SK-N-SH (cell line): ENCODE data around the gene CHST2. TPM values are rescaled to one million over a fixed set of nuclear protein-coding genes. Genes with fewer than 3 reads are reported as not detected.

Experiments used
- CTCF ChIA-PET: fragments of 300-600, 350-600 bp; formaldehyde crosslinking; extraction: SDS; loops from one replicate; lab custom pipeline; 2021; lab: Yijun Ruan, JAX
- POLR2A ChIA-PET: fragments of 350-600 bp; sonication (Branson Sonifier 250); formaldehyde crosslinking; extraction: SDS; loops from one replicate; lab custom pipeline; 2020; ENCODE audit warnings: antibody characterized with exemption, inconsistent platforms; lab: Yijun Ruan, JAX
- DNase-seq: peaks from one replicate; pipeline ENCODE4 v3.0.0; 2012
- H2AFZ ChIP-seq: fragments of 200-600 bp; sonication (generic); 2 replicates; pipeline ENCODE4 v1.8.1; 2016; ENCODE audit warnings: antibody characterized with exemption, mild to moderate bottlenecking, low read depth
- H3F3A ChIP-seq: fragments of 200-600 bp; sonication (generic); replicated peaks from 2 replicates; pipeline ENCODE3; 2016; ENCODE audit warnings: antibody characterized with exemption, mild to moderate bottlenecking; ENCODE audit not compliant: insufficient read depth
- H3K27ac ChIP-seq, 2 experiments: fragments of 200-500 bp in 1 of 2; fragments of 200-600 bp in 1 of 2; sonication (Bioruptor generic) in 1 of 2; sonication (generic), shearing (Covaris generic) in 1 of 2; 2 replicates each; pipeline versions ENCODE4 v1.5.1 to v1.6.1; 2014 to 2016; ENCODE audit warnings: low read depth in 2 of 2, inconsistent platforms in 1 of 2, low read length in 1 of 2, mild to moderate bottlenecking in 1 of 2, mixed read lengths in 1 of 2
- H3K27me3 ChIP-seq: fragments of 200-600 bp; sonication (generic), shearing (Covaris generic); 2 replicates; pipeline ENCODE4 v1.6.1; 2016; ENCODE audit warnings: mixed run types; ENCODE audit not compliant: insufficient read depth
- H3K36me3 ChIP-seq, 2 experiments: fragments of 200-500 bp in 1 of 2; fragments of 200-600 bp in 1 of 2; sonication (Bioruptor generic) in 1 of 2; sonication (generic) in 1 of 2; replicated peaks in 1 of 2; 2 replicates each; pipeline versions ENCODE3 to v1.5.1; 2014 to 2016; ENCODE audit warnings: low read length in 1 of 2, mild to moderate bottlenecking in 1 of 2; ENCODE audit not compliant: insufficient read depth in 2 of 2, control insufficient read depth in 1 of 2
- H3K4me1 ChIP-seq, 2 experiments: fragments of 200-500 bp in 1 of 2; fragments of 200-600 bp in 1 of 2; sonication (Bioruptor generic) in 1 of 2; sonication (generic), shearing (Covaris generic) in 1 of 2; 2 replicates each; pipeline versions ENCODE4 v1.5.1 to v1.6.1; 2014 to 2016; ENCODE audit warnings: low read depth in 1 of 2, low read length in 1 of 2, mixed run types in 1 of 2; ENCODE audit not compliant: insufficient read depth in 2 of 2, control insufficient read depth in 1 of 2
- H3K4me2 ChIP-seq: fragments of 200-600 bp; sonication (generic), shearing (Covaris generic); 2 replicates; pipeline ENCODE4 v1.6.1; 2017; ENCODE audit warnings: mixed run types
- H3K4me3 ChIP-seq, 2 experiments: fragments of 200-500 bp in 1 of 2; fragments of 200-600 bp in 1 of 2; sonication (Bioruptor generic) in 1 of 2; sonication (generic), shearing (Covaris generic) in 1 of 2; 2 replicates each; pipeline versions ENCODE4 v1.5.1 to v1.8.1; 2014 to 2016; ENCODE audit warnings: low read depth in 2 of 2, inconsistent platforms in 1 of 2, low read length in 1 of 2, mild to moderate bottlenecking in 1 of 2, mixed read lengths in 1 of 2, moderate library complexity in 1 of 2
- H3K79me2 ChIP-seq: fragments of 200-600 bp; sonication (generic); 2 replicates; pipeline ENCODE4 v1.8.1; 2017; ENCODE audit warnings: mild to moderate bottlenecking; ENCODE audit not compliant: insufficient read depth
- H3K9ac ChIP-seq: fragments of 200-600 bp; sonication (generic); 2 replicates; pipeline ENCODE4 v1.6.1; 2017; ENCODE audit warnings: mixed run types
- H3K9me2 ChIP-seq: fragments of 200-600 bp; sonication (generic); 2 replicates; pipeline ENCODE4 v1.6.1; 2017; ENCODE audit warnings: mixed run types
- H3K9me3 ChIP-seq: fragments of 200-600 bp; sonication (generic); 2 replicates; pipeline ENCODE4 v1.6.1; 2017; ENCODE audit warnings: mixed run types, mild to moderate bottlenecking, moderate library complexity
- H4K20me1 ChIP-seq: fragments of 200-600 bp; sonication (generic); 2 replicates; pipeline ENCODE4 v1.6.1; 2017; ENCODE audit warnings: mild to moderate bottlenecking, mixed run types; ENCODE audit not compliant: insufficient read depth
- EP300 ChIP-seq, 2 experiments: IDR thresholded peaks; 2 replicates each; pipeline versions ENCODE4 v1.4.0 to v1.6.1; 2012; ENCODE audit warnings: borderline replicate concordance in 1 of 2, low read depth in 1 of 2, low read length in 1 of 2
- FOXM1 ChIP-seq: IDR thresholded peaks from 2 replicates; pipeline ENCODE4 v1.4.0; 2012; ENCODE audit warnings: low read depth, mild to moderate bottlenecking
- MEF2A ChIP-seq: IDR thresholded peaks from 2 replicates; pipeline ENCODE4 v1.4.0; 2012; ENCODE audit warnings: low read depth, borderline replicate concordance
- RFX5 ChIP-seq: IDR thresholded peaks from 2 replicates; pipeline ENCODE4 v1.6.1; 2012; ENCODE audit warnings: mild to moderate bottlenecking, improper control_type of control experiment, low read length
- SIN3A ChIP-seq: IDR thresholded peaks from 2 replicates; pipeline ENCODE4 v1.6.1; 2012; ENCODE audit warnings: low read depth, mild to moderate bottlenecking, low read length, moderate library complexity, borderline replicate concordance
- TCF12 ChIP-seq: IDR thresholded peaks from 2 replicates; pipeline ENCODE4 v1.4.0; 2012
- TEAD4 ChIP-seq: IDR thresholded peaks from 2 replicates; pipeline ENCODE4 v1.4.0; 2012; ENCODE audit warnings: mild to moderate bottlenecking, borderline replicate concordance; ENCODE audit not compliant: insufficient read depth
- WGBS: methylation state at CpG from one replicate; pipeline ENCODE4 v1.1.6; 2017; ENCODE audit warnings: low lambda C conversion rate; 5-methylcytosine and 5-hydroxymethylcytosine counted together
- polyA plus RNA-seq, 3 experiments: library from polyadenylated mRNA; depleted of rRNA; stranded (reverse); fragments of >200 nt; gene quantifications; 2 replicates each; pipeline ENCODE4 v1.2.3, GENCODE V29; 2012
- TF ChIP-seq, protein P1 (sequence below): IDR thresholded peaks from 2 replicates; pipeline ENCODE4 v1.6.1; 2012; ENCODE audit warnings: mild to moderate bottlenecking, low read depth, low read length, moderate library complexity
- TF ChIP-seq, protein P2 (sequence below): fragments of 150-350 bp; IDR thresholded peaks from 2 replicates; pipeline ENCODE4 v1.6.1; 2016; ENCODE audit warnings: mild to moderate bottlenecking, low read depth, low read length
- TF ChIP-seq, protein P3 (sequence below): IDR thresholded peaks from 2 replicates; pipeline ENCODE4 v1.4.0; 2012; ENCODE audit warnings: low read depth, borderline replicate concordance

Gene CHST2
- polyA plus RNA-seq, 1 of the 3 experiments (the other 2 are of a cell fraction) = 1.6 TPM

DNA sequence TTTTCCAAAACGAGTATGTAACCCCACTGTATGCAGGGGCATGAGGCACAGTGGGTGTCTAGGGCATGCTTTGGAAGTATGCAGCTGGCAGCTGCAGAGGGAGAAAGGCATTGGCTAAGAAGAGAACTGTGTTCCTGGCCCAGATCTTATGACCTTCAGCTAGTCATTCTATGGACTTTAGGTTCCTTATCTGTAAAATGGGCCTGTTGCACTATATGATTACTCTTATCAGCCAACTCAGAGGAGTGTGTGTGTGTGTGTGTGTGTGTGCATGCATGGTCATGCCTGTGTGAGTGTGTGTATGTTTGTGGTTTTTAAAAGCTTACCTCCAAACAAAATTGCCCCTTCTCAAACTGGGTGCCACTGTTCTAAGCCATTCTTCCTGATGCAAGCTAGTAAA is 27.4 kb upstream of the CHST2 start (continued):
- TF ChIP-seq, protein P1, sequence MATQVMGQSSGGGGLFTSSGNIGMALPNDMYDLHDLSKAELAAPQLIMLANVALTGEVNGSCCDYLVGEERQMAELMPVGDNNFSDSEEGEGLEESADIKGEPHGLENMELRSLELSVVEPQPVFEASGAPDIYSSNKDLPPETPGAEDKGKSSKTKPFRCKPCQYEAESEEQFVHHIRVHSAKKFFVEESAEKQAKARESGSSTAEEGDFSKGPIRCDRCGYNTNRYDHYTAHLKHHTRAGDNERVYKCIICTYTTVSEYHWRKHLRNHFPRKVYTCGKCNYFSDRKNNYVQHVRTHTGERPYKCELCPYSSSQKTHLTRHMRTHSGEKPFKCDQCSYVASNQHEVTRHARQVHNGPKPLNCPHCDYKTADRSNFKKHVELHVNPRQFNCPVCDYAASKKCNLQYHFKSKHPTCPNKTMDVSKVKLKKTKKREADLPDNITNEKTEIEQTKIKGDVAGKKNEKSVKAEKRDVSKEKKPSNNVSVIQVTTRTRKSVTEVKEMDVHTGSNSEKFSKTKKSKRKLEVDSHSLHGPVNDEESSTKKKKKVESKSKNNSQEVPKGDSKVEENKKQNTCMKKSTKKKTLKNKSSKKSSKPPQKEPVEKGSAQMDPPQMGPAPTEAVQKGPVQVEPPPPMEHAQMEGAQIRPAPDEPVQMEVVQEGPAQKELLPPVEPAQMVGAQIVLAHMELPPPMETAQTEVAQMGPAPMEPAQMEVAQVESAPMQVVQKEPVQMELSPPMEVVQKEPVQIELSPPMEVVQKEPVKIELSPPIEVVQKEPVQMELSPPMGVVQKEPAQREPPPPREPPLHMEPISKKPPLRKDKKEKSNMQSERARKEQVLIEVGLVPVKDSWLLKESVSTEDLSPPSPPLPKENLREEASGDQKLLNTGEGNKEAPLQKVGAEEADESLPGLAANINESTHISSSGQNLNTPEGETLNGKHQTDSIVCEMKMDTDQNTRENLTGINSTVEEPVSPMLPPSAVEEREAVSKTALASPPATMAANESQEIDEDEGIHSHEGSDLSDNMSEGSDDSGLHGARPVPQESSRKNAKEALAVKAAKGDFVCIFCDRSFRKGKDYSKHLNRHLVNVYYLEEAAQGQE = no peak
- TF ChIP-seq, all 33 proteins: peak for 0

DNA sequence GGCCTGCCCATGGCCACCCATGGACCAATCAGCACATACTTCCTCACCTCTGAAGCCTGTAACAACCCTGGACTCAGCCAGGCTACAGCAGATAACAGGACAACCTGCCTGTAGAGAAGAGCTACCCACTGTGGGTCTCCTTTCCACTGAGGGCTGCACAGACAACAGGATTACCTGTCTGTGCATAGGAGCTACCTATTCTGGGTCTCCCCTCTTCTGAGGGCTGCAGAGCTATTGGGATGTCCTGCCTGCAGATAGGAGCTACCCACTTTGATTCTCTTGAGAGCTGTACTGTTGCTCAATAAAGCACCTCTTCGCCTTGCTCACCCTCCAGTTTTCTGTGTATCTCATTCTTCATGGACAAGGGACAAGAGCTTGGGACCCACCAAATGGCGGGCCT is 23.8 kb upstream of the CHST2 start:
- no peaks in the 10 kb centered on the region for H3F3A ChIP-seq
- WGBS = 30% methylated on average over 2 of the region's 2 CpGs
- H3K4me2 ChIP-seq = no peak overlapping the region
- H3K27me3 ChIP-seq = no peaks in the 10 kb centered on the region; the same call in 1 of the 2 replicates
- ChIA-PET POLR2A (no interaction called here), CTCF (no interaction called here)
- H3K9me2 ChIP-seq = no peaks in the 10 kb centered on the region
- H3K4me1 ChIP-seq = peaks cover 0 to 5% of the 10 kb centered on the region in 2 experiments; a peak in 1 of 4 replicates
- H3K4me3 ChIP-seq = no peak overlapping the region
- no peaks in the 10 kb centered on the region for H3K36me3 ChIP-seq
- no peaks in the 10 kb centered on the region for H4K20me1 ChIP-seq
- TF ChIP-seq, protein P2, sequence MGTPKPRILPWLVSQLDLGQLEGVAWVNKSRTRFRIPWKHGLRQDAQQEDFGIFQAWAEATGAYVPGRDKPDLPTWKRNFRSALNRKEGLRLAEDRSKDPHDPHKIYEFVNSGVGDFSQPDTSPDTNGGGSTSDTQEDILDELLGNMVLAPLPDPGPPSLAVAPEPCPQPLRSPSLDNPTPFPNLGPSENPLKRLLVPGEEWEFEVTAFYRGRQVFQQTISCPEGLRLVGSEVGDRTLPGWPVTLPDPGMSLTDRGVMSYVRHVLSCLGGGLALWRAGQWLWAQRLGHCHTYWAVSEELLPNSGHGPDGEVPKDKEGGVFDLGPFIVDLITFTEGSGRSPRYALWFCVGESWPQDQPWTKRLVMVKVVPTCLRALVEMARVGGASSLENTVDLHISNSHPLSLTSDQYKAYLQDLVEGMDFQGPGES = no peak
- TF ChIP-seq MEF2A = no peak
- TF ChIP-seq, all 33 proteins: peak for 0
- DNase-seq = no peak
- Histone ChIP-seq H3K9me3 (no peaks in the 10 kb centered on the region), H3K79me2 (no peaks in the 10 kb centered on the region), H2AFZ (no peak overlapping the region), H3K9ac (no peak overlapping the region), H3K27ac (no peak overlapping the region)

DNA sequence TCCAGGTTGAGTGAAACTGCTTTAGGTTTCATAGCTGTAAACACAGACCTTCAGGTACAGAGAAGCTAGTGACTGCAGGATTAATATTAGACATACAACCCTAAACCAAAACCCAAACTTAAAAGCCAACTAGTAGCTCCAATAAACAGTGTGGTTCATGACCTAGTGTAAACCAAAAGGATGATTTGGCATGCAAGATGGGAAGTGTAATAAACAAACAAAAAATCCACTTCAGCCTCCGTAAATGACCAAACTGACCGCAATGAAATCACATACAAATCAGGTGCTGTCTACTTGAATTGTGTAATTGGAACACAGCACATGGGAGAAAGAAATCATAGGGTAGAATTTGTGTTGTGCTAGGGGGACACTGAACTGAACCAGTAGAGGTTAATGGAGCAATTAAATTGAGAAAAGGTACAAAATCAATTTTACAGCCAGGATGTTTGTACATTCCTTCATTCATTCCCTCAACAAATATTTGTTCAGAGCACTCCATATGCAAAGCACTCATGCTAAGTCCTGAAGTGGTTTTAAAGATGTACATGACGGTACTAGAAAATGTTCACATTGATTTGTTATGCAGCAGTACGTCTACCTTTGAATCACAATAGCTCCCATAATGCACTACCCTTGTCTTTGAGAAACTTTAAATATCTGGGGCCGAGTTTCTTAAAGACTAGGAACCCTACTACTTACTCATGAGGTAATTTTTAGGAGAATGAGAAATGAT is 21.4 kb upstream of the CHST2 start:
- no peak overlapping the region for H3K27ac ChIP-seq
- no peaks in the 10 kb centered on the region for H3K36me3 ChIP-seq
- H3K9me3 ChIP-seq = no peaks in the 10 kb centered on the region
- H4K20me1 ChIP-seq = no peaks in the 10 kb centered on the region
- no peaks in the 10 kb centered on the region for H3K9me2 ChIP-seq
- peaks cover 3% of the 10 kb centered on the region; the same call in 1 of the 2 replicates for H3K27me3 ChIP-seq
- 41% methylated on average over 5 of the region's 5 CpGs for WGBS
- ChIA-PET CTCF (no interaction called here), POLR2A (no interaction called here)
- no peaks in the 10 kb centered on the region for H3K79me2 ChIP-seq
- no peaks in the 10 kb centered on the region for H3F3A ChIP-seq
- DNase-seq = no peak
- no peaks in the 10 kb centered on the region for H3K4me1 ChIP-seq
- no peak overlapping the region for H2AFZ ChIP-seq
- no peak for TF ChIP-seq MEF2A
- no peak for TF ChIP-seq SIN3A
- TF ChIP-seq, protein P3, sequence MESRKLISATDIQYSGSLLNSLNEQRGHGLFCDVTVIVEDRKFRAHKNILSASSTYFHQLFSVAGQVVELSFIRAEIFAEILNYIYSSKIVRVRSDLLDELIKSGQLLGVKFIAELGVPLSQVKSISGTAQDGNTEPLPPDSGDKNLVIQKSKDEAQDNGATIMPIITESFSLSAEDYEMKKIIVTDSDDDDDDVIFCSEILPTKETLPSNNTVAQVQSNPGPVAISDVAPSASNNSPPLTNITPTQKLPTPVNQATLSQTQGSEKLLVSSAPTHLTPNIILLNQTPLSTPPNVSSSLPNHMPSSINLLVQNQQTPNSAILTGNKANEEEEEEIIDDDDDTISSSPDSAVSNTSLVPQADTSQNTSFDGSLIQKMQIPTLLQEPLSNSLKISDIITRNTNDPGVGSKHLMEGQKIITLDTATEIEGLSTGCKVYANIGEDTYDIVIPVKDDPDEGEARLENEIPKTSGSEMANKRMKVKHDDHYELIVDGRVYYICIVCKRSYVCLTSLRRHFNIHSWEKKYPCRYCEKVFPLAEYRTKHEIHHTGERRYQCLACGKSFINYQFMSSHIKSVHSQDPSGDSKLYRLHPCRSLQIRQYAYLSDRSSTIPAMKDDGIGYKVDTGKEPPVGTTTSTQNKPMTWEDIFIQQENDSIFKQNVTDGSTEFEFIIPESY = no peak
- TF ChIP-seq TCF12 = no peak
- TF ChIP-seq RFX5 = no peak
- no peak for TF ChIP-seq EP300 (IDR thresholded peaks at IDR 0.05; ENCODE audit: borderline replicate concordance in 1 of 2, low read depth in 1 of 2, low read length in 1 of 2)
- no peak for TF ChIP-seq FOXM1
- no peak for TF ChIP-seq TEAD4
- no peak overlapping the region for H3K4me2 ChIP-seq
- H3K9ac ChIP-seq = no peak overlapping the region
- H3K4me3 ChIP-seq = no peak overlapping the region
